Coronary artery (tissue), 2 donors: ENCODE measurements around the gene DEGS2.
"Not testable (repeated sequence)": the region's sequence is repeated elsewhere in the genome, so short reads cannot be mapped to it uniquely, and the experiment has no call there.

ENCODE experiments used
- DNase-seq: peaks from one replicate; pipeline ENCODE4 v3.0.0-alpha.2; 2017; ENCODE audit warnings: low spot score
- H3K27ac ChIP-seq, 2 donors: fragments of 200-600 bp; sonication (generic); one replicate each; pipeline ENCODE4 v1.5.1; 2016 to 2019
- H3K4me3 ChIP-seq: fragments of 200-600 bp; sonication (generic); 2 replicates; pipeline ENCODE4 v1.5.1; 2016; ENCODE audit warnings: mild to moderate bottlenecking, moderate library complexity
- TF ChIP-seq, protein P1 (sequence below): fragments of 200-600 bp; sonication (generic); IDR thresholded peaks from one replicate; pipeline ENCODE4 v1.5.1; 2019; ENCODE audit warnings: antibody characterized with exemption

DEGS2 gene

DNA sequence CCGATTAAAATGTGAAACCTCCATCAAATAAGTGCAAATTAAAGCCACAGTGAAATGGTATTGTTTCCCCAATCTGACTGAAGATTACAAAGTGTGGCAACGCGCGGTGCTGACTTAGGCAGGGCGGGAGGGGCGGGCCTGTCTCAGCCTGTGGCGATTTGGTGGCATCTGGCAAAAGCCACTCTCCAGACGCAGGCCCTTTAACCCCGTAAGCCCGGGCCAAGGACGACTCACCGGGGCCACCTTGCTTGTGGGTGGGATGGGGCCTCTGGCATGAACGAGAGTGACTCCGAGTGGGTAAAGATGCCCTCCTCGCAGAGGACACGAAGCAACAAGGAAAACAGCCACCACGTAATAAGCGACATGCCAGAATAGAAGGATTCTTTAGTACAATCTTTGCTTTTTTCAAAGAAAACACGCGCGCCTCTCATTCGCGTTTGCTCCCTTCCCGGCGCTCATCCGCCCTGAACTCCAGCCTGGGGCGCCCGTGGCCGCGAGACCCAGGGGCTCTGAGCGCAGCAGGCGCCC, 815 bp downstream of the DEGS2 start:
- no peak for DNase-seq
- no peak overlapping the region for H3K27ac ChIP-seq
- TF ChIP-seq, protein P1, sequence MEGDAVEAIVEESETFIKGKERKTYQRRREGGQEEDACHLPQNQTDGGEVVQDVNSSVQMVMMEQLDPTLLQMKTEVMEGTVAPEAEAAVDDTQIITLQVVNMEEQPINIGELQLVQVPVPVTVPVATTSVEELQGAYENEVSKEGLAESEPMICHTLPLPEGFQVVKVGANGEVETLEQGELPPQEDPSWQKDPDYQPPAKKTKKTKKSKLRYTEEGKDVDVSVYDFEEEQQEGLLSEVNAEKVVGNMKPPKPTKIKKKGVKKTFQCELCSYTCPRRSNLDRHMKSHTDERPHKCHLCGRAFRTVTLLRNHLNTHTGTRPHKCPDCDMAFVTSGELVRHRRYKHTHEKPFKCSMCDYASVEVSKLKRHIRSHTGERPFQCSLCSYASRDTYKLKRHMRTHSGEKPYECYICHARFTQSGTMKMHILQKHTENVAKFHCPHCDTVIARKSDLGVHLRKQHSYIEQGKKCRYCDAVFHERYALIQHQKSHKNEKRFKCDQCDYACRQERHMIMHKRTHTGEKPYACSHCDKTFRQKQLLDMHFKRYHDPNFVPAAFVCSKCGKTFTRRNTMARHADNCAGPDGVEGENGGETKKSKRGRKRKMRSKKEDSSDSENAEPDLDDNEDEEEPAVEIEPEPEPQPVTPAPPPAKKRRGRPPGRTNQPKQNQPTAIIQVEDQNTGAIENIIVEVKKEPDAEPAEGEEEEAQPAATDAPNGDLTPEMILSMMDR = no peak
- H3K4me3 ChIP-seq = peak overlapping the region; percentile 58

DNA sequence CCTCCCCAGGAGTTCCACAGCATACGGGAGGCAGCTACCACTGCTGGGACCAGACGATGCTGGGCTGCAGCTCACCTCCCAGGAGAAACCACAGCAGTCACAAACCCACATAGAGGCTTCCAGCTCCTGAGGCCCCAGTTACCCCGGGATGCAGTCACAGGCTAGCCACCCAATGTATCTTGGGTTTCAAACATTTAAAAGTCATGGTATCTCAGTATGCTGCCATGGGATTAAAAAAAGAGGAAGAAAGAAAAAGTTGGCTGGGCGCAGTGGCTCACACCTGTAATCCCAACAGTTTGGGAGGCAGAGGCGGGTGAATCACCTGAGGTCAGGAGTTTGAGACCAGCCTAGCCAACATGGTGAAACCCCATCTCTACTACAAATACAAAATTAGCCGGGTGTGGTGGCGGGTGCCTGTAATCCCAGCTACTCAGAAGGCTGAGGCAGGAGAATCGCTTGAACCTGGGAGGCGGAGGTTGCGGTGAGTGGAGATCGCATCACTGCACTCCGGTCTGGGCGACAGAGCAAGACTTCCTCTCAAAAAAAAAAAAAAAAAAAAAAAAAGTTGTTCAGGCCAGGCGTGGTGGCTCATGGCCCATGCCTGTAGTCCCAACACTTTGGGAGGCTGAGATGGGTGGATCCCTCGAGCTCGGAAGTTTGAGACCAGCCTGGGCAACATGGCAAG, 1.8 kb downstream of the DEGS2 start:
- not testable (repeated sequence) for H3K4me3 ChIP-seq, H3K27ac ChIP-seq, DNase-seq

DNA sequence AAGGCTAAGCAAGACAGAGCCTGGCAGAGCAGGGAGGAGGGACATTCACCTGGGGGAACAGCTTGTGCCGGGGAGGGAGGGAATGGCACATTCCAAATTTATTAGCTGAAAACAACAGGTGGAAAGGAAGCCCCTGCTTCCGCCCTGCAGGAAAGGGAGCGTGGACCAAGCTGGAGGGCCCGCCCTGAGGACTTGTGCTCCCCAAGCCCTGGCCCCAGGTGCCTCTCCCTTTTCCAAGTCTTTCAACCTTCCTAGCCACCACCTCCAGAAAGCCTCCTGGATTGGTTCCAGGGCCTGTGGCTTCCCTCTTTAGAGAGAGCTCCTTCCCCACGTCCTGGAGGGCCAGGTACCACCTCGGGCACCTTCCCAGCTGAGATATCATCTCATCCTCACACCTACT, 2.7 kb downstream of the DEGS2 start:
- no peak for DNase-seq
- no peak overlapping the region for H3K27ac ChIP-seq
- TF ChIP-seq, protein P1 = no peak
- H3K4me3 ChIP-seq = no peak overlapping the region

DNA sequence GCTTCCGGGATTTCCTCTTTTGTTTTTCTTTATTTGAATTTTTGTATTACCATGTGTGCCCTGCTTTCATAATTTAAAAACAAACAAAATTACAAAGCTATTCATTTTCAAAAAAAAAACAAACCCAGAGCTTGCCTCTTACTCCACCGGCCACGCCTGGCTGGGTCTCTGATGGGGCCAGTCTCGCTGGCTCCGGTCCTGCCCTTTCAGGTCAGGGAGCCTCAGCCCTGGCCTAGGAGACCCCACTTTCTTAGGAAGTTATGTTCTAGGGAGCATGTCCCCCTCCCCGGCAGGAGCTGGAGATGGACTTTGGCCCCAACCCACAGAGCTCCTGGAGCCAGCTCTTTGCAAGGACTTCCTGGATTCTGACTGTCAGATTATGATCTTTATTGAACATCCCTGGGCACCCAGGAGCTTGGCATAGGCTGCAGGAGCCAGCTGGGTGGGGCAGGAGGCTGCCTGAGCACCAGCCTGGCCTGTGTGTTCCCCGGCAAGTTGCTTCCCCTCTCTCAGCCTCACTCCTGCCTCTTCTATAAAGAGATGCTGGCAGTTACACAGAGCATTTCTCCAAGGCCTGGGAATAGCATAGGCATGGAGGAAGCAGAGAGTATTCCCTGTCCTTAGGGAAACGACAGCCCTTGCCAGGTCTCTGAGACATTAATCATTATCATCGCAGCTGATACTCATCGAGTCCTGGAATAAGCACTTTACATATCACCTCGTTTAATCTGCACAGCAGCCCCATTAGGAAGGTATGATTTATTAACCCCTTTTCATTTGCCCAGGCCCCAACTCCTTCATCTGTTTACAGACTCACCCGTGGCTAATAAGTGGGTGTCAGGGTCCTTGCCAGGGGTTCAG, 3.5 kb downstream of the DEGS2 start:
- Histone ChIP-seq H3K27ac (no peak overlapping the region), H3K4me3 (no peak overlapping the region)
- TF ChIP-seq, protein P1 = no peak
- DNase-seq = no peak

DNA sequence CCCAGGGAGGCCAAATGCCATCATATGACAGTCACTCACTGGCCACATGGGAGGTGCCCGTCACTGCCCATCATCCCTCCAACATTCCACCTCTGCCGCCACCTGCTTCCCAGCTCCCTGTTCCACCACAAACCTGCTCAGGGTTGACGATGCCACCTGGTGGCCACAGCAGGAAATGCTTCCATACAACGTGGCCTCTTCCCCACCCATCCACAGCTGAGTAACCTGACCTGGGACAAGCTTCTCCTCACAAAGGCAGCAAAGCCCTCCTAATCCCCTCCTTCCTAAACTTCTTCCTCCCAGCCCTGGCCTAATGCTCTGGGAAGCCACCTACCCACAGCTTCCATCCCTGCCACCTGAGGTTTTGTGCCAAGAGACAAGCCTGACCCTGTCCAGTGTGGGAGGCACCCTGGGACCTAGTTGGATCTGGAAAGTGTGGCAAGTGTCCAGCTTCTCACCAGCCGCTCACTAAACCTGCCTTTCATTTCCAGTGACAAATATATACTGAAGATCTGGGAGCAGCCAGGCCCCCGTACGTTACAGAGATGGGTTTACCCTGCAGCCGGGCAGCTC, 4.3 kb downstream of the DEGS2 start:
- TF ChIP-seq, protein P1 = no peak
- no peak for DNase-seq
- Histone ChIP-seq H3K4me3 (no peak overlapping the region), H3K27ac (no peak overlapping the region)

DNA sequence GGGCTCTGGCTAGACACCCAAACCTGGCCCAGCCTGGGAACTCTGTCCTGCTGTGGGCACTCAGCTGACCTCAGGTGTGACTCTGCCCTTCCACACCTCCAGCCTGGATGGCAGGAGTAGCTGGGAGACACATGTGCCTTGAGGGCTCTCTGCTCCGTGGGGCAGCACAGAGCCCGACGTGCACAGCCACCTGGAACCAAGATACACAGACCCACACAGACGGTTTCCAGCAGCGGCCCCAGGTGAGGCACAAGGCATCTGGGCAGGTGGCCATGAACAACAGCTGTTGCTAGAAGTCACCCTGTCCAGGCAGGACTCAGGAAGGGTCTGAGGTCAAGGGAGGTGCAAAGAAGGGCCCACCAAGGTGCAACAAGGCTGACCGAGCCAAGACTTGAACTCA, 5.9 kb downstream of the DEGS2 start:
- TF ChIP-seq, protein P1 = no peak
- no peak overlapping the region for H3K27ac ChIP-seq
- H3K4me3 ChIP-seq = no peak overlapping the region
- DNase-seq = no peak

DNA sequence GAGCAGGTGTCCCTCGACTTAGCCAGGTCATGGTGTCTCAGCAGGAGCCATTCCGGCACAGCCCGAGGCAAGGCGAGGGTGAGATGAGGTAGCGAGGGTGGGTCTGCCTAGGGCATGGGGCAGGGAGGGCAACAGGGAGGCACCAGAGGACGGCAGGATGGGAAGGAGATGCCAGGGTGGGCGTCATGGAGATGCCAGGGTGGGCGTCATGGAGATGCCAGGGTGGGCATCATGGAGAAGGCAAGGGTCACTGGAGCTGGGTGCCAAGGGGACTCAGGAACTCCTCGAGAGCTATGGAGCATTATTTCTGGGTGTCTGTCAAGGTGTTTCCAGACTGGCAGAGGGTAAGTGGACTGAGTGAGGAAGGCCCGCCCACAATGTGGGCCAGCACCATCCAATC, 7.4 kb downstream of the DEGS2 start:
- no peak for DNase-seq
- TF ChIP-seq, protein P1 = no peak
- Histone ChIP-seq H3K4me3 (no peak overlapping the region), H3K27ac (no peak overlapping the region)
